ENCODE data around the gene PXK.

PXK gene

GRCh38 chr3:58471025-58471887 is 138.6 kb downstream of the PXK start:
- peak; percentile 52 for DNase-seq

GRCh38 chr3:58473275-58473674 is 140.6 kb downstream of the PXK start:
- no peak for DNase-seq

GRCh38 chr3:58474348-58474911 is 141.7 kb downstream of the PXK start:
- DNase-seq = no peak

- DNase-seq = no peak
Measured at GRCh38 chr3:58474967-58475578, 142.4 kb downstream of the PXK start.
